Left lobe of liver (tissue), 2 donors: Measurements from ENCODE around the gene PREX1. TPM values are rescaled to one million over a fixed set of nuclear protein-coding genes. Genes with fewer than 3 reads are reported as not detected.
A peak's percentile ranks its signal among the peaks of the same experiment; 100 is the strongest.

Experiments
- ATAC-seq: fragments of 200-7000 bp; cut with Tn5 transposase; one replicate; pipeline ENCODE4 v1.9.1; 2020; ENCODE audit warnings: mild to moderate bottlenecking, moderate library complexity
- DNase-seq: peaks from one replicate; pipeline ENCODE4 v3.0.0-alpha.2; 2020; ENCODE audit warnings: low spot score
- total RNA-seq: library from RNA; stranded (reverse); gene quantifications from one replicate; pipeline ENCODE4 v1.2.1, GENCODE V29; 2021
- donor health status: DM: no; HTN: no; CAD: no; lungs with moderate emphysema.
- donor health status: DM: no; HTN: yes; CAD: no.

The PREX1 gene
- total RNA-seq, 1 donor from 2014 or later: 5.8 TPM

DNA sequence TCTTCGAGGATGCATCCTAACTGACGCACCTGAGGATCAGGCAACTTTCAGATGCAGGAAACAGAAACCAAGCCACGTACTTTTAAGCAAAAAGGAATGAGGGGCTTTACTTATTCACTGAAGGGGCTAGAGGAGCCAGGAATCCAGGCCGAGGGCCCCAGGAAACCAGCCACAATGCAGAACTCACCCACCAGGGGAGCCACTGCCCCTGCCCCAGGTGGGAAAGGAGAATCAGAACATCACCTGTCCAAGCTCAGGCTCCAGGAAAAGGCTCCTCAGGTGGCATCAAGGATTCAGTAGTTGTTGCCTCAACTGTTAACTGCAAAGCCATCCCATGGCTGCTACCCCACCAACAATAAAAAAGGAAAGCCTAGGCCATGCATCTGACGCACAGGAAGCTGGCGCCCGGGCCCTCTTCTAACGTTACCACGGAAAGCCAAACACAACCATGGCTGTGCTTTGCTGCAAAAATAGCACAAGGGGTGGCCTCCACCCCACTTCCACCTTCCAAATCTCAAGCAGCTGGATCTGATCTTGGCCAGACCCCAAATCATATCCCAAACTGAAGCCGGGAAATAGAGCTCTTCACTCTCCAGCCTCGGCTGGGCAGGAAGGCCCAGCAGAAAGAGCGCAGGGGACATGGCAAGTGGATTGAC is 121.0 kb downstream of the PREX1 start:
- ATAC-seq (no peak), DNase-seq (no peak)

DNA sequence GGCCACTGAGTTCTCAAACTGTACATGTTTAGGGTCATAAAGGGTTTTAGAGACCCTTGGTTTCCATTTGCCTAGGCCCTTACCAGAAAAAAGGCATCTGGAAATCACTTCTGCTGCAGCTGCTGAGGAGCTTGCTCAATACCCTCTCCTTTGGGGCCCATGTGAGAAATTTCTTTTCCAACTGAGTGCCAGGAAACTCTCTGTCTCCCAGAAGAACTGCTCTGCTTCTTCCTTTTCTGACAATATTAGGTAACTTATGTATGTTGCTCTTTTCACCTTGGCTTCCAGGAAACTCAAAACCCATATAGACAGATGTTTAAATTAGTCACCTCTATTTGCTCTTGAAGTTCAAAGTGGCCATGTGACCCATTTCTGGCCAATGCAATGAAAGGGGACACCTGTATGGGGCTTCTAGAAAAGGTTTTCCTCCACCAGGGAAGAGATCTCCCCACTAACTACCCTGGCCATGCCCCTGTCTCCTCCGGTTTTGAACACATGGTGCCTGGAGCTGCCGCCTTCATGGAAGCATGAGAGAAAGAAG is 121.6 kb downstream of the PREX1 start:
- ATAC-seq: no peak

DNA sequence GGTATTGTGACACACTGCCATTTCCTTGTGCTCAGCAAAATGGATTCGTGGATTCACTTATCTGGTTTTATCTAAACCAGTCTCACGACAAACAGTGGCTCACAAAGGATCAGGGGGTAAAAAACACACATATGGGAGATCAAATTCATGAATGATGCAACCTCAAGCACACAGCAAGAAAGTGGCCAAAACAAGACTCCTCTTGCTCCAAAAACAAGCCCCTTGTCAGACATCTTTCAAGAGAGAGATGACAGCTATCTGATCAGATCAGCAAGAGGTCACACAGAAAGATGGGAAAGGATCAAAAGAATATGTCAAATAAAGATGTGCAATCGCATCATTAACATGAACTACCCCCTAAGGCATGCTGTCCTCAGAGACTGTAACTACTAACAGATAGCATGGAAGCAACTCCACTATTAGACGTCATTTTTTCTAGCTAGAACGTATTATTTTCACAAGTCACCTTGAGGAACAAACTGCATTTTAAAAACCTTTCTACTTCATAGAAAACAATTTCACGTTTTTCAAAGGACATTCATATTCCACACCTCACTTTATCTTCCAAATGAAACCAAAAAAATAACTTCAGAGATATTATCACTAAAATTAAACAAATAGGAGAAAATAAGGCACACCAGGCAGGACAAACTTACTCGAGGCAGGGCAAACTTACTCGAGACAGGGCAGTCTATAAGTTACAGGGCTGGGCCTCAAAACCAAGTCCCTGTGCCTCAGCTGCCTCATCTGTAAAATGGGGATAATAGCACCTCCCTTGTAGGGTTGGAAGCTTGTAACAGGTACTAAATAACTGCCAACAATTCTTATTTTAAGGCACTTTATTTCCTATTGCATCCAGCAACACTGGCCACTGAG is 122.3 kb downstream of the PREX1 start:
- ATAC-seq: no peak
- no peak for DNase-seq

More for the DNA sequence above, 121.6 kb downstream of the PREX1 start:
- no peak for DNase-seq

DNA sequence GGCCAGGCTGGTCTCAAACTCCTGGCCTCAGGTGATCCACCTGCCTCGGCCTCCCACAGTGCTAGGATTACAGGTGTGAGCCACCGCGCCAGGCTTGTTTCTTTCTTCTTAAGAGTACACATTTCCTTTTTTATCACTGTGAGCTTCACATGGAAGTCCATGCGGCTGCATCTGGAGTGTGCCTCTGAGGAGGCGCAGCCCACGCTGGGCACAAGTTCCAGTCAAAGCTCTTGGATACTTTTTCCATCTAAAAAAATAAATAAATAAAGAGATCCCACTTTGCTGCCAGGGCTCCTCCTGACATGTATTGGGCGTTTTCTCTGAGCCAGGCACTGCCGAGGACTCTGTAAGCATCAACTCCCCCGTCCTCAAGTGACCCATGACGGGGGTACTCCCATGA is 123.0 kb downstream of the PREX1 start:
- DNase-seq (no peak), ATAC-seq (no peak)

DNA sequence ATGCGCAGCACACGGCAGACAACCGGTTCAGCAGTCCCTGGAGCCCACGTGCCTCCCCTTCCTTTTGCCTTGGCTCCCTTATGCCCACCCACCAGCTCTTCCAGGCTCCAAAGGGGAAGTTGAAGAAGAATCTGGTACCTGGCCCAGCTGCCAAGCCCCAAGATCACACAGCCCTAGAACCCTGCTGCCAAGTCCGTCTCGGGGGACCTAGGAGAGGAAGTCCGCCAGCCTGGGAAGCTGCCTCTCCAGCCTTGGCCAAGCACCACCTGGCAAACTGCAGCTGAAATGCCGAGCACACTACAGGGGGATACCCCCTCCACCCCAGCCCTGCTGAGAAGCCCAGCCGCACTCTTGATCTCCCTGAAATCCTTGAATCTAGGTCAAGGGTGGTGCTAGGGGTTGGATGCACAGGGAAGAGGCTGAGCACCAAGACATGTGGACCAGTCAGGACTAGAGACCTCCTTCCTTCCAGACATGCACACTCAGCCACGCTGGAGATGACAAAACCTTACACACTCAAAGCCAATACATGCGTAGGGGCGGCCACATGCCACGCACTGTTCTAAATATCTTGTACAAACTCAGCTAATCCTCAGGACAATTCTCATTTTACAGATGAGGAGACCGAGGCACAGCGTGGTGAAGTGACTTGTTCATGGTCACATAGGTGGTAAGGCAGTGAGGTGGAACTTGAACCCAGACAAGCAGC is 124.1 kb downstream of the PREX1 start:
- DNase-seq (no peak), ATAC-seq (no peak)

DNA sequence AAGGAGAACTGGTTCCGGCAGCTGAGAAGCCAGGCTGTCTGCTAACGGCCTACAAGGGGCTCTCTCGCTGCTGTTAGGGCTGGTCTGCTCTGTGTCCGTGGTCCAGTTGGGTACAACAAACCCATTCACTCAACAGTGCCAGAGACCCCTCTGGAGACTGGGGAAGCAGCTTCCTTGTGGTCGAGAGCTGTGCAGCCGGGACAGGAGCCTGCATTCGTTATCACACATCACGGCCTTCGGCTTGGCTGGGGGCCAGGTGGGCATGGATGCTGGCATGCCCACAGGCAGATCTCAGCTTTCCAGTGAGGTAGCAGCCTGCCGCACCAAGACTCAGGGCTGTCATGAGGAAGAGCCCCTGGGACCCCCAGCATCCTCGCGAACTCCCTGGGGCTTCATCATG is 124.7 kb downstream of the PREX1 start:
- ATAC-seq: no peak
- DNase-seq: no peak

DNA sequence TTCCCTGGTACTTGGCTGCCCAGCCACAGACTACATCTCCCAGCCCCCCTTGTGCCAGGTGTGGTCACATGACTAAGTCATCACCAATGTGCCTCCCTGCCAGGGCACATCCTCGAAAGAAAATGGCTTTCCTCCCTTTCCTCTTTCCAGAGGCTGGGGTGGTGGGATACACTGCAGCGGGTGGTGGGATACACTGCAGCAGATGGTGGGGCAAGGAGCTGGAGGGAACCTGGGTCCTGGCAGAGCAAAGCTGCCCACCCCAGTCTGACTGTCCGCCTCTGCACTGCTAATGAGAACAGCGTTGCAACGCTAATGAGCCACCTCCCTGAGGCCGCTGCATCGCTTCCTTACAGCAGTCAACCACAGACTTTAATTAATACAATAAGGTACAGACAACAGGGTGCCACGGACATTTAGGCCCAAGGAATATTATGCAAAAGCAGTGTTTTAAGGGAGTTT is 125.3 kb downstream of the PREX1 start:
- no peak for DNase-seq
- ATAC-seq: no peak

DNA sequence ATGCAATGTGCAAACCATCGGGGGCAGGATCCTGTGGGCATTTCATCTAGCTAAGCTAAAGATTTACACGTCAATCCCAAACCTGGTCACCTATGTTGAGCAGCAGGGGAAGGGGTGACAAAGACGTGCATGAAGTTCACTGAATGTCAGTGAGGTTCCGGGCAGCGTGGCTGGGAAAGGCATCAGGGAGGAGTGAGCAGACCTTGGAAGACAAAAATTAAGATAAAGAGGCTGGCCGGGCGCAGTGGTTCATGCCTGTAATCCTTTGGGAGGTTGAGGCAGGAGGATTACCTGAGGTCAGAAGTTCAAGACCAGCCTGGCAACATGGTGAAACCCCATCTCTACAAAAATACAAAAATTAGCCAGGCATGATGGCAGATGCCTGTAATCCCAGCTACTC is 126.1 kb downstream of the PREX1 start:
- ATAC-seq (no peak), DNase-seq (no peak)

DNA sequence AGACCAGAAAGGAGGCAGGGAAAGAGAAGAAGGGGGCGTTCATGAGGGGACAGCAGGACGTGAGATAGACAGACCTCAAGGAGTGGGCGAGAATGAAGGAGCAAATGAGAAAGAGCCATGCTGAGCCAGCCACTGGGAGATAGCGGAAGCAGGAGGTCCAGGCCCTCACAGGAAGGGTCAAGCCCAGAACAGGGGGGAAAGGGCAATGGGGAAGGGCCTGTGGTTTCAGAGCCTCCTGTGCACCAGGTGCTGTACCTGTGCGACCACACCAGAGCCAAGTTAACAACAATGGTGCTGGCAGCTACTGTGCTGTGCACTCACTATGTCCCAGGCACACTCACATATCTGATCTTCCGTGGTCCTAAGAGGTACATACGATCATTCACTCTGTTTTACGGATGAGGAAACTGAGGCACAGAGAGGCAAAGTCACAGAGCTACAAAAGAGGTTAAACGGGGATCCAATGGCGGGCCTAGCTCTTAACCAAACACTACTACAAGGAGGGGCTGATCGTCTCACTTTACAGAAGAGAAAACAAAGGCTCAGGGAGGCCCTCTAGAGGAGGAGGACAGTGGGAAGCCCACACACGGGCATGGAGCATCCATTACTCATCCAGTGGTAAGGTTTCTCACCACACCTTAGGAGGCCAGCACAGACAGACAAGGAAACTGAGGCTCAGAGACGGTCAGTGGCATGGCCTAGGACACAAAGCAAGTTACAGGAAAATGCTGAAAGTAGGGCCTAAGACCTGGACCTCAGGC is 129.1 kb downstream of the PREX1 start:
- ATAC-seq (no peak), DNase-seq (no peak)

DNA sequence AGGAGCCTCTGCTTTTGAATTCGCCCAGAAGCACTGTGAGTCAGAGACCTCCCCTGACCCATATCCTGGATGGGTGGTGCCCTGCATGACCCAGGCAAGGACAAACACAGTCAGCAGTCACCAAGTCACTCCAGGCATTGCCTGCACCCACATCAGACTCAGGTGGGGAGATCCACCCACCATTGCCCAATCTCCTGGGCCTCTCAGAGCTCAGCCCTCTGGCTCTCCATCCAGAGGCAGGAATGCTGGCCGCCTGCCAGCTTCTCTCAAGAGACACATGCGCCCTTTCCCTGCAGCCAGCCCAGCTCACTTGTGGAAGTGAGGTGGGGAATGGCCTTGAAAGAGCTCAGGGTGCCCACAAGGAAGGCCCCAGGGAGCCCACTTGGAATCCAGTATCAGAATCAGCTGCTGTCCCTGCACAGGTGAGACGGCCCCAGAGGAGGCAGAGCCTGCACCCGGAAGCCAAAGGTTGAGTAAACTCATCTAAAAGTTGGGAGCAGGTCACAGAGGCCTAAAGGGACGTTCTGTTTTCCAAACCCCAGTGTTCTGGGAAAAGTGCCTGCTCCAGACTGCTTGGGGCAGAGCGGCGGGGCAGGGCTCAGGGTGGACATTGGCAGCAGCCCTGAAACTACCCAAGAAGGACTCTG is 129.8 kb downstream of the PREX1 start:
- DNase-seq: peak; percentile 75
- peak; percentile 86 for ATAC-seq

DNA sequence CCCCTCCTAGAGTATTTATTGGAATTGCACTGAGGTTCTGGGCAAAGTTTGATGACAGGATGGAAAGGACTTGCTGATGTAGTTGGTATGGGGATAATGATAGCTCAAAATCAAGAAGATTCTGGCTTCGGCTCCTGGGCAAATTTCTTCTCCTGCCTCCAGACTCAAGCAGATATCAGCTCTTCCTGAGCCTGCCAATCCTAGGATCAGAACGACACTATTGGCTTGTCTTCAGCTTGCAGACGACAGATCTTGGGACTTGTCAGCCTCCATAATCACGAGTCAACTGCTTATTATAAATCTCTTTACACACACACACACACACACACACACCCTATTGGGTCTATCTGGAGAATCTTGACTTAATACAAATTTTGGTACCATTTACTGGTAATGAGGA is 131.1 kb downstream of the PREX1 start:
- no peak for DNase-seq
- no peak for ATAC-seq

DNA sequence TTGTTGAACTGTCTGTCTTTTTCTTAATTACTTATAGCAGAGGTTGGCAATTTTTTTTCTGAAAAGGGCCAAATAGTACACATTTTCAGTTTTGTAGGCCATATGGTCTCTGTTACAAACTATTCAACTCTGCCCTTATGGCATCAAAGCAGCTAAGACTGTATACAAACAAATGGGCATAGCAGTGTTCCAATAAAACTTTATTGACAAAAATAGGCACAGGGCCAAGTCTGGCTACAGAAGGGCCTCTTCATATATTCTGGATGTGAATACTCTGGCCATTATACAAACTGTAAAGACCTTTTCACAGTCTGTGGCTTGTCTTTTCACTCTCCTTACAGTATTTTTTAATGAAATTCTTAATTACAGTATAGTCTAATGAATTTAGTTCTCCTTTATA is 132.1 kb downstream of the PREX1 start:
- DNase-seq (no peak), ATAC-seq (no peak)

- DNase-seq: no peak
- no peak for ATAC-seq
Observed at GRCh38 chr20:48695255-48695654, 132.5 kb downstream of the PREX1 start.

DNA sequence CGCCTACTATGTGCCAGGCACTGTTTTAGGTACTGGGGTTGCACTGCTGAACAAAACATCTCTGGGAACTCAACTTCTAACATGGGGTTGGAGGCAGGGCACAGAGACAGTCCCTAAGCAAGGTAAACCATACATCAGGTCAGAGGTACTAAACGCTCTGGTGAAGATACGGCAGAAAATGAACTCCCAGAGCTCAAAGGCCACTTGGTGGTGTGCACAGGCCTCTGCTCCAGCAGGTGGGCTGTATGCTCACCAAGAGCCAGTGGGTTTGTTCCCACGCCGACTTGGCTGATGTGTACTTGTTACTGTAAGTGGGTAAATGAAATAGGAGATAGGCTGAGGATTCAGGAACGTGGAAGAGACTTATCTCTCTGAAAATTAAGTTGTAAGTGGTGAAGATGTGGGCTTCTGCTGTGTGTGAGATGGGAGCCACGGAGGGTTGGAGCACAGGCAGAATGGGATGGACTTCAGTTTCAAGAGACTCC is 133.4 kb downstream of the PREX1 start:
- ATAC-seq (no peak), DNase-seq (no peak)

- DNase-seq: no peak
- no peak for ATAC-seq
Observed at GRCh38 chr20:48691523-48691922, 136.3 kb downstream of the PREX1 start.

DNA sequence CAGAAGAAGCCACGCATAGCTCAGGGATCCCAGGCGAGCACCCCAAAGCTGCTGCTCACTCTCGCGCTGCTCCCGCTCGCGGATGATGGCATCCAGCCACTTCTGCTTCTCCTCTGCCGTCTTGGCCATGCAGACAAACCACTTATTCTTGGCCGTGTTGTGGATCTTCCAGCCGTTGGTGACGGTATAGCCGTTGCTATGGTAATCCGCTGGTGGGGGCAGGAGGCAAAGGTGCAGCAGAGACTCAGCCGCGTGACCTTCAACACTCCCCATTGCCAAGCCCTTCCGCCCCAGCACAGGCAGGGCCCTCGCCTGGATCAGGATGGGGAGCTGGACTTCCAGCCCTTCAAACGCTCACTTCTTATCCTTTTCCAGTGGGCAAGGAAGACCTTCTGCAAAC is 136.9 kb downstream of the PREX1 start:
- no peak for ATAC-seq
- no peak for DNase-seq

DNA sequence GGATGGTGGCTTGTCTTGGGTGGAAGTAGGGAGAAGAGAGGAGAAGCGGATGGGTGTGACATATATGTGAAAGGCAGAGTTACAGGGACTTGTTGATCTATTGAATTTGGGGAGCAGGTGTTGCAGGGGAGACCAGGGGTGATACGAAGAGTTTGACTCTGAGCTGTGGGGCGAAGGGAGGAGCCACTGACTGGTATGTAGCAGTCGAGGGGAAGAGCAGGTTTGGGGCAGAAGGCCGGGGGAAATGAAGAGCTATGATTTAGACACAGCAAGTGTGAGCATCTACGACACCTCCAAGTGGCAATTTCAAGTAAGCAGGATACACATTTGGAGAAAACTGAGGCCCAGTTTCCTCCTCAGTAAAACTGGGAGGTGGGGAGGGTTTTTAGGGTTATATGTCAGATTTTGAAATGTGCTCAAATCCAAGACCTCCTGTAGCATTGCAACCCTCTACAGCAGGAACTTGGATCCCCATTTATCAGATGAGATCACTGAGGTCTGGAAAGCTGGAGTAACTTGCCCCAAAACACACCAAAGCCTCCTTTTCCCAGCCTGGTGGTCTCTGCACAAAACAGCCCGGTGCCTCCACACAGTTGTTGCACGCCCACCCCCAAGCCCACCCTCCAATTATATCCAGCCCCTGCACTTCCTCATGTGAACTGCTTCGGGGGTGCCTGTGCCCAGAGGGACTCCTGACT is 137.8 kb downstream of the PREX1 start:
- DNase-seq (no peak), ATAC-seq (no peak)

- no peak for ATAC-seq
- no peak for DNase-seq
Observed at GRCh38 chr20:48689388-48689787, 138.4 kb downstream of the PREX1 start.

- ATAC-seq: no peak
- DNase-seq: no peak
Observed at GRCh38 chr20:48688579-48688978, 139.2 kb downstream of the PREX1 start.
